G401 (cell line): ENCODE data around the gene IKZF3. TPM values are rescaled to one million over a fixed set of nuclear protein-coding genes. Genes with fewer than 3 reads are reported as not detected.

ENCODE experiments used
- DNase-seq: peaks from one replicate; pipeline ENCODE4 v3.0.0-alpha.2; 2015; ENCODE audit warnings: low spot score
- in situ Hi-C: cut with HindIII; loops from 2 replicates; pipeline ENCODE4 v1.10.0; 2016; ENCODE audit warnings: low sequenced_read_pairs, mixed read lengths
- total RNA-seq: library from RNA; depleted of rRNA; stranded (reverse); fragments of >200 nt; shearing (Covaris generic); gene quantifications from 2 replicates; pipeline ENCODE4 v1.2.3, GENCODE V29; 2014; rRNA removed

IKZF3 gene
- total RNA-seq, 1 experiment from 2014 or later: not detected

GRCh38 chr17:39709998-39710964 lies 153.8 kb downstream of the IKZF3 start:
- in situ Hi-C loops: no loop called here
- DNase-seq: no peak

- in situ Hi-C loops: no loop called here
Measured at GRCh38 chr17:39709319-39709997, 154.7 kb downstream of the IKZF3 start.

More at GRCh38 chr17:39709319-39709997, 154.7 kb downstream of the IKZF3 start:
- DNase-seq: no peak

Other genes with a start within 250 kb of the IKZF3 start
- gene PPP1R1B, start 237.4 kb downstream of the IKZF3 start, total RNA-seq: 3.4 and 8.6 TPM in 2 replicates
- gene STARD3, start 227.2 kb downstream of the IKZF3 start, total RNA-seq: 30.8 and 45.5 TPM in 2 replicates
- gene TCAP, start 199.0 kb downstream of the IKZF3 start, total RNA-seq: 0.43 and 0.44 TPM in 2 replicates
- not detected in 2 replicates for gene PNMT, start 195.9 kb downstream of the IKZF3 start, total RNA-seq
- gene PGAP3, start 176.3 kb downstream of the IKZF3 start, total RNA-seq: 10.3 and 13.5 TPM in 2 replicates
- 41.1 and 44.7 TPM in 2 replicates for gene ERBB2, start 164.2 kb downstream of the IKZF3 start, total RNA-seq
- 28.0 and 61.8 TPM in 2 replicates for gene MIEN1, start 133.8 kb downstream of the IKZF3 start, total RNA-seq
- gene GRB7, start 126.4 kb downstream of the IKZF3 start, total RNA-seq: 1.7 and 2.0 TPM in 2 replicates
- not detected in 2 replicates for gene ZPBP2, start 3.9 kb upstream of the IKZF3 start, total RNA-seq
- 0.24 and 1.9 TPM in 2 replicates for gene GSDMB, start 54.3 kb upstream of the IKZF3 start, total RNA-seq
- gene ORMDL3, start 63.3 kb upstream of the IKZF3 start, total RNA-seq: 37.8 and 40.4 TPM in 2 replicates
- not detected in 2 replicates for gene LRRC3C, start 63.4 kb upstream of the IKZF3 start, total RNA-seq
- not detected in 2 replicates for gene GSDMA, start 98.7 kb upstream of the IKZF3 start, total RNA-seq
- 248 and 317 TPM in 2 replicates for gene PSMD3, start 116.5 kb upstream of the IKZF3 start, total RNA-seq
- not detected in 2 replicates for gene CSF3, start 151.1 kb upstream of the IKZF3 start, total RNA-seq
- gene MED24, start 190.1 kb upstream of the IKZF3 start, total RNA-seq: 70.0 and 90.8 TPM in 2 replicates
- gene THRA, start 198.7 kb upstream of the IKZF3 start, total RNA-seq: 11.8 and 18.4 TPM in 2 replicates
- 0.06 and 2.0 TPM in 2 replicates for gene NR1D1, start 236.3 kb upstream of the IKZF3 start, total RNA-seq